KMS-11 (cell line): ENCODE data around the gene NMNAT1.
A peak's percentile ranks its signal among the peaks of the same experiment; 100 is the strongest.
"Not testable (repeated sequence)": the region's sequence is repeated elsewhere in the genome, so short reads cannot be mapped to it uniquely, and the experiment has no call there.

Experiments used
- H2AFZ ChIP-seq: fragments of 200-600 bp; sonication (generic); 2 replicates; pipeline ENCODE4 v1.6.1; 2016; ENCODE audit warnings: antibody characterized with exemption, mixed run types, low read depth
- H3K27ac ChIP-seq: fragments of 200-600 bp; sonication (generic); 2 replicates; pipeline ENCODE4 v1.6.1; 2016; ENCODE audit warnings: mild to moderate bottlenecking, mixed run types
- H3K27me3 ChIP-seq: fragments of 200-600 bp; sonication (generic); 2 replicates; pipeline ENCODE4 v1.6.1; 2017; ENCODE audit warnings: mild to moderate bottlenecking, low read depth, mixed run types, moderate library complexity; ENCODE audit not compliant: insufficient read depth
- H3K36me3 ChIP-seq: fragments of 200-600 bp; sonication (generic); 2 replicates; pipeline ENCODE4 v1.6.1; 2017; ENCODE audit warnings: mild to moderate bottlenecking, mixed run types; ENCODE audit not compliant: insufficient read depth
- H3K4me1 ChIP-seq: fragments of 200-600 bp; sonication (generic); 2 replicates; pipeline ENCODE4 v1.6.1; 2016; ENCODE audit warnings: mild to moderate bottlenecking, low read depth, mixed run types; ENCODE audit not compliant: poor library complexity, severe bottlenecking
- H3K4me2 ChIP-seq: fragments of 200-600 bp; sonication (generic); 2 replicates; pipeline ENCODE4 v1.7.0; 2016; ENCODE audit warnings: mild to moderate bottlenecking, mixed run types
- H3K4me3 ChIP-seq: fragments of 200-600 bp; sonication (generic); IDR thresholded peaks from 2 replicates; pipeline ENCODE4 v1.6.1; 2017; ENCODE audit warnings: low read depth, low read length, mixed read lengths; ENCODE audit not compliant: insufficient read depth
- H3K79me2 ChIP-seq: fragments of 200-600 bp; sonication (generic); 2 replicates; pipeline ENCODE4 v1.6.1; 2016; ENCODE audit warnings: low read depth, mixed run types; ENCODE audit not compliant: insufficient read depth
- H3K9ac ChIP-seq: fragments of 200-600 bp; sonication (generic); 2 replicates; pipeline ENCODE4 v1.6.1; 2016; ENCODE audit warnings: mild to moderate bottlenecking, mixed run types
- H4K20me1 ChIP-seq: fragments of 200-600 bp; sonication (generic); 2 replicates; pipeline ENCODE4 v1.6.1; 2016; ENCODE audit warnings: mild to moderate bottlenecking, mixed run types; ENCODE audit not compliant: insufficient read depth
- TF ChIP-seq, protein P1 (sequence below): fragments of 200-600 bp; sonication (generic); conservative IDR thresholded peaks from 2 replicates; pipeline ENCODE4 v1.6.1; 2017; ENCODE audit warnings: low read depth, mild to moderate bottlenecking, antibody characterized with exemption, low read length, moderate library complexity, mixed read lengths

Gene NMNAT1

DNA sequence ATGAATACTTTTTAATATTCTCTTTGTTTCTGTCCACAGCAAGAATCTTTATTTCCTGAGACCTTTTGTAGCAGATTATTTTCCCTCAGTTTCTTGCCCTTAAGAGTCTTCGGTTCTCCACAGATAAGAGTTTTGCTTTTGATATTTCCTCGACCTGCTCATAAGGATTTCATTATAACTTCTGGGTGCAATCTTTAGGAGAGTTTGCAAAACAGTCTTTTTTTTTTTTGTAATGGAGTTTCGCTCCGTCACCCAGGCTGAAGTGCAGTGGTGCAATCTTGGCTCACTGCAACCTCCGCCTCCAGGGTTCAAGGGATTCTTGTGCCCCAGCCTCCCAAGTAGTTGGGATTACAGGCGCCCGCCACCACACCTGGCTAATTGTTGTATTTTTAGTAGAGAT is 79.4 kb downstream of the NMNAT1 start:
- TF ChIP-seq, protein P1, sequence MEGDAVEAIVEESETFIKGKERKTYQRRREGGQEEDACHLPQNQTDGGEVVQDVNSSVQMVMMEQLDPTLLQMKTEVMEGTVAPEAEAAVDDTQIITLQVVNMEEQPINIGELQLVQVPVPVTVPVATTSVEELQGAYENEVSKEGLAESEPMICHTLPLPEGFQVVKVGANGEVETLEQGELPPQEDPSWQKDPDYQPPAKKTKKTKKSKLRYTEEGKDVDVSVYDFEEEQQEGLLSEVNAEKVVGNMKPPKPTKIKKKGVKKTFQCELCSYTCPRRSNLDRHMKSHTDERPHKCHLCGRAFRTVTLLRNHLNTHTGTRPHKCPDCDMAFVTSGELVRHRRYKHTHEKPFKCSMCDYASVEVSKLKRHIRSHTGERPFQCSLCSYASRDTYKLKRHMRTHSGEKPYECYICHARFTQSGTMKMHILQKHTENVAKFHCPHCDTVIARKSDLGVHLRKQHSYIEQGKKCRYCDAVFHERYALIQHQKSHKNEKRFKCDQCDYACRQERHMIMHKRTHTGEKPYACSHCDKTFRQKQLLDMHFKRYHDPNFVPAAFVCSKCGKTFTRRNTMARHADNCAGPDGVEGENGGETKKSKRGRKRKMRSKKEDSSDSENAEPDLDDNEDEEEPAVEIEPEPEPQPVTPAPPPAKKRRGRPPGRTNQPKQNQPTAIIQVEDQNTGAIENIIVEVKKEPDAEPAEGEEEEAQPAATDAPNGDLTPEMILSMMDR: no peak
- Histone ChIP-seq H3K79me2 (no peaks in the 10 kb centered on the region), H3K4me1 (peaks cover 6% of the 10 kb centered on the region), H3K4me2 (no peak overlapping the region), H3K27me3 (no peaks in the 10 kb centered on the region), H3K36me3 (no peaks in the 10 kb centered on the region), H4K20me1 (no peaks in the 10 kb centered on the region), H2AFZ (no peak overlapping the region), H3K4me3 (no peak overlapping the region), H3K27ac (no peak overlapping the region), H3K9ac (no peak overlapping the region)

DNA sequence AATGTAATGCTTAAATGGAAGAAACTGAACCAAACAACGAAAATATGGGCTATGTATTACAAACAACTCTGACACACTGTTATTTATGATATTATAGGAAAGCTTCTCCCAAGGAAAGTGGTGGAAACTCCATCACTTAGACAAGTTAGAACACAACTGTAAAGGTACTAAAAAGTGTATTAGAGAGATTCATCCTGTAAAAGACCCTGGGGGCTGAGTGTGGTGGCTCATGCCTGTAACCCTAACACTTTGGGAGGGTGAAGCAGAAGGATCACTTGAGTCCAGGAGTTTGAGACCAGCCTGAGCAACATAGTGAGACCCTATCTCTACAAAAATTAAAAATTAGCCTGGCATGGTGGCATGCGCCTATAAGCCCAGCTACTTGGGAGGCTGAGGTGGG is 82.1 kb downstream of the NMNAT1 start:
- H3K27me3 ChIP-seq: no peaks in the 10 kb centered on the region
- no peak overlapping the region for H3K4me2 ChIP-seq
- H4K20me1 ChIP-seq: no peaks in the 10 kb centered on the region
- H3K4me1 ChIP-seq: peaks cover 8% of the 10 kb centered on the region
- H3K9ac ChIP-seq: no peak overlapping the region
- H2AFZ ChIP-seq: no peak overlapping the region
- H3K79me2 ChIP-seq: no peaks in the 10 kb centered on the region
- TF ChIP-seq, protein P1: no peak
- H3K27ac ChIP-seq: no peak overlapping the region
- no peak overlapping the region for H3K4me3 ChIP-seq
- H3K36me3 ChIP-seq: no peaks in the 10 kb centered on the region

DNA sequence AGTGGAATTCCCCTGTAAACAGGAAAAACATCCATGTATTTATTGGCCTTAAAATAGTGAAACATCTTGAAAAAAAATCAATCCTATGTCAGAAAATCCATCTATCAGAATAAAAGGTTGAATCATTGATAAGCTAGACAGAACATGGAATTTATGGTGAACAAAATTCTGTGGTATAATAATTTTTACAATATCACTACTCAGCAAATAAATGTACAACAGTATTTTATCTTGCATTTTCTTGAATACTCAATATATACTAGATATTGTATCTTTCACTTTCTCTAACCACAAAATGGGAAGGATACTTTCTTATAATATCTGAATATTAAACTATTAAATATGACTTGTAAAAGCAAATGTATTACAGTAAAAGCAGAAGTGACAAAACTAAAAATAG is 83.8 kb downstream of the NMNAT1 start:
- Histone ChIP-seq H3K27me3 (no peaks in the 10 kb centered on the region), H3K79me2 (no peaks in the 10 kb centered on the region), H3K4me2 (no peak overlapping the region), H3K4me3 (no peak overlapping the region), H2AFZ (no peak overlapping the region), H3K4me1 (peaks cover 21% of the 10 kb centered on the region), H3K9ac (no peak overlapping the region), H3K36me3 (no peaks in the 10 kb centered on the region), H4K20me1 (no peaks in the 10 kb centered on the region), H3K27ac (no peak overlapping the region)
- TF ChIP-seq, protein P1: no peak

DNA sequence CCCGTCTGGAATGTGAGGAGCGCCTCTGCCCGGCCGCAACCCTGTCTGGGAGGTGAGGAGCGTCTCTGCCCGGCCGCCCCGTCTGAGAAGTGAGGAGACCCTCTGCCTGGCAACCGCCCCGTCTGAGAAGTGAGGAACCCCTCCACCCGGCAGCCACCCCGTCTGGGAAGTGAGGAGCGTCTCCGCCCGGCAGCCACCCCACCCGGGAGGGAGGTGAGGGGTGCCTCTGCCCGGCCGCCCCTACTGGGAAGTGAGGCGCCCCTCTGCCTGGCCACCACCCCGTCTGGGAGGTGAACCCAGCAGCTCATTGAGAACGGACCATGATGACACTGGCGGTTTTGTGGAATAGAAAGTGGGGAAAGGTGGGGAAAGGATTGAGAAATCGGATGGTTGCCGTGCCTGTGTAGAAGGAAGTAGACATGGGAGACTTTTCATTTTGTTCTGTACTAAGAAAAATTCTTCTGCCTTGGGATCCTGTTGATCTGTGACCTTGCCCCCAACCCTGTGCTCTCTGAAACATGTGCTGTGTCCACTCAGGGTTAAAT is 85.8 kb downstream of the NMNAT1 start:
- not testable (repeated sequence) for H2AFZ ChIP-seq, H3K27me3 ChIP-seq, H3K9ac ChIP-seq, H4K20me1 ChIP-seq, H3K36me3 ChIP-seq, H3K4me3 ChIP-seq, H3K4me2 ChIP-seq, H3K27ac ChIP-seq
- Histone ChIP-seq H3K79me2 (peaks cover 10% of the 10 kb centered on the region), H3K4me1 (peaks cover 24% of the 10 kb centered on the region)

DNA sequence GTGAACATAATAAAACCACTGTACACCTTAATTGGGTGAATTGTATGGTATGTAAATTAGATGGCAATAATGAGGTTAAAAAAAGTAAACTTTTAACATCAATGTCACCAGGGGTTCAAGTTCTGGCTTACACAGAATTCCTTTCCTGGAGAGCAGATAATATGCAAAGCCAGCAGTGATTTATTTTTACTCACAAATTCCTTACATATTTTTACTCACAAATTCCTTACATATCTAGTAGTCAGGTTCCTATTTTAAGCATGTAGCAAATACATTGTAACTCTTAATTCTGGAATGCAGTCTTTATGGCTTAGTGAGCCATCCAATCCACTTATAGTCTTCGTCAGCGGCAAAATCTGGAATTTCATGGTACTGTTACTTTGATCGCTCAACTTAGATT is 88.2 kb downstream of the NMNAT1 start:
- TF ChIP-seq, protein P1: no peak
- H2AFZ ChIP-seq: no peak overlapping the region
- no peak overlapping the region for H3K4me3 ChIP-seq
- peaks cover 35% of the 10 kb centered on the region for H3K79me2 ChIP-seq
- H3K9ac ChIP-seq: no peak overlapping the region
- H4K20me1 ChIP-seq: peaks cover 4% of the 10 kb centered on the region; the same call in 1 of the 2 replicates
- H3K4me1 ChIP-seq: peaks cover 46% of the 10 kb centered on the region
- H3K4me2 ChIP-seq: peak overlapping the region; percentile 1; the same call in 1 of the 2 replicates
- H3K27ac ChIP-seq: no peak overlapping the region
- no peaks in the 10 kb centered on the region for H3K36me3 ChIP-seq
- H3K27me3 ChIP-seq: no peaks in the 10 kb centered on the region
